Sigmoid colon (tissue), 7 donors: ENCODE results near the gene CEP164. TPM values are rescaled to one million over a fixed set of nuclear protein-coding genes. Genes with fewer than 3 reads are reported as not detected.
A peak's percentile ranks its signal among the peaks of the same experiment; 100 is the strongest.

ENCODE experiments used
- DNase-seq: peaks from one replicate; pipeline ENCODE4 v3.0.0-alpha.2; 2019
- H3K27ac ChIP-seq, 4 donors: fragments of 200-600 bp; sonication (generic); one replicate each; pipeline ENCODE4 v1.5.1; 2016 to 2019; ENCODE audit warnings: mild to moderate bottlenecking in 1 of 4
- H3K27me3 ChIP-seq, 3 donors: fragments of 200-600 bp; sonication (generic); one replicate each; pipeline ENCODE4 v1.5.1; 2019; ENCODE audit warnings: mild to moderate bottlenecking in 1 of 3
- H3K36me3 ChIP-seq, 4 donors: fragments of 200-600 bp; sonication (generic); one replicate each; pipeline ENCODE4 v1.5.1; 2016 to 2019
- H3K4me1 ChIP-seq, 4 donors: fragments of 200-600 bp; sonication (generic); one replicate each; pipeline ENCODE4 v1.5.1; 2017 to 2019
- H3K4me3 ChIP-seq, 4 donors: fragments of 200-600 bp; sonication (generic); one replicate each; pipeline ENCODE4 v1.5.1; 2017 to 2019; ENCODE audit warnings: mild to moderate bottlenecking in 2 of 4, moderate library complexity in 1 of 4
- H3K9me3 ChIP-seq, 4 donors: fragments of 200-600 bp in 3 of 4; sonication (generic) in 3 of 4; one replicate each; pipeline versions ENCODE4 v1.5.1 to v1.6.1; 2013 to 2019
- CTCF ChIP-seq, 4 experiments: fragments of 450-650 bp in 3 of 4; fragments of 200-600 bp in 1 of 4; IDR thresholded peaks; one replicate each; pipeline ENCODE4 v1.5.1; 2016 to 2019; ENCODE audit warnings: antibody characterized with exemption in 4 of 4, mild to moderate bottlenecking in 3 of 4, moderate library complexity in 2 of 4
- EP300 ChIP-seq, 4 donors: sonication (generic); formaldehyde crosslinking; IDR thresholded peaks; one replicate each; pipeline ENCODE4 v1.6.1; 2017; ENCODE audit warnings: antibody characterized with exemption in 4 of 4
- POLR2A ChIP-seq, 2 donors: fragments of 450-650 bp; IDR thresholded peaks; one replicate each; pipeline ENCODE4 v1.6.1; 2016; ENCODE audit warnings: antibody characterized with exemption in 2 of 2, mild to moderate bottlenecking in 2 of 2, moderate library complexity in 2 of 2
- POLR2AphosphoS5 ChIP-seq, 4 donors: sonication (generic); formaldehyde crosslinking; IDR thresholded peaks; one replicate each; pipeline ENCODE4 v1.6.1; 2017; ENCODE audit warnings: antibody characterized with exemption in 4 of 4
- WGBS, 2 donors: extraction: QIAGEN DNeasy Blood & Tissue Kit; methylation state at CpG; one replicate each; pipeline ENCODE4 v1.1.7; 2013; 5-methylcytosine and 5-hydroxymethylcytosine counted together
- intact Hi-C: fragments of 100-400 bp; cut with DNase I; formaldehyde crosslinking; loops from one replicate; pipeline ENCODE4 v1.15.1; 2023
- polyA plus RNA-seq, 3 donors: library from polyadenylated mRNA; stranded (reverse); fragments of 200-250 nt; gene quantifications; one replicate each; pipeline ENCODE4 v1.2.3, GENCODE V29; 2013
- total RNA-seq, 4 donors: library from RNA; depleted of rRNA; stranded (reverse); fragments of >200 nt; gene quantifications; one replicate each; pipeline ENCODE4 v1.1.0, GENCODE V29; 2016
- donor health status: healthy with polysubstance abuse.
- donor health status: Bipolar disorder and iron deficiency.
- donor health status: healthy.

Gene CEP164
- total and polyA plus RNA-seq, 7 donors = 1.8 to 40.4 (median 16.3) TPM

- WGBS, 2 donors = 93 to 95% methylated on average over 3 of the region's 3 CpGs
- Histone ChIP-seq H3K27me3 (no peaks in the 10 kb centered on the region), H3K27ac (no peak overlapping the region), H3K4me3 (no peak overlapping the region), H3K36me3 (peaks cover 8 to 85% (median 32%) of the 10 kb centered on the region in 4 donors), H3K4me1 (peaks cover 0 to 11% (median 0%) of the 10 kb centered on the region in 4 donors), H3K9me3 (no peaks in the 10 kb centered on the region)
- intact Hi-C loops = no loop called here
- DNase-seq = peak; percentile 5
- TF ChIP-seq CTCF (IDR thresholded peaks at IDR 0.05) (no peak), POLR2A (IDR thresholded peaks at IDR 0.05) (no peak), EP300 (IDR thresholded peaks at IDR 0.05) (no peak), POLR2AphosphoS5 (IDR thresholded peaks at IDR 0.05) (no peak)
These were observed 44.7 kb upstream of the CEP164 start for GRCh38 chr11:117282956-117283355.

GRCh38 chr11:117284053-117284452 is 43.6 kb upstream of the CEP164 start:
- intact Hi-C loops = no loop called here
- WGBS, 2 donors = 95 to 97% methylated on average over 2 of the region's 2 CpGs
- TF ChIP-seq POLR2AphosphoS5 (IDR thresholded peaks at IDR 0.05) = no peak
- TF ChIP-seq CTCF (IDR thresholded peaks at IDR 0.05) = no peak
- TF ChIP-seq POLR2A (IDR thresholded peaks at IDR 0.05) = no peak
- no peak for TF ChIP-seq EP300 (IDR thresholded peaks at IDR 0.05)
- no peaks in the 10 kb centered on the region for H3K9me3 ChIP-seq
- H3K4me3 ChIP-seq = no peak overlapping the region
- no peak overlapping the region for H3K27ac ChIP-seq
- H3K36me3 ChIP-seq = peaks cover 8 to 96% (median 38%) of the 10 kb centered on the region in 4 donors
- H3K4me1 ChIP-seq = peaks cover 0 to 11% (median 0%) of the 10 kb centered on the region in 4 donors
- H3K27me3 ChIP-seq = no peaks in the 10 kb centered on the region
- no peak for DNase-seq

- WGBS, 2 donors = 81% methylated on average over 2 of the region's 2 CpGs
- no peak for DNase-seq
These were observed 41.1 kb upstream of the CEP164 start for GRCh38 chr11:117286588-117286987.

GRCh38 chr11:117287668-117288067 is 40.0 kb upstream of the CEP164 start:
- Histone ChIP-seq H3K4me1 (no peaks in the 10 kb centered on the region), H3K36me3 (peaks cover 8 to 97% (median 38%) of the 10 kb centered on the region in 4 donors), H3K4me3 (no peak overlapping the region), H3K27me3 (no peaks in the 10 kb centered on the region), H3K9me3 (no peaks in the 10 kb centered on the region), H3K27ac (no peak overlapping the region)
- no peak for DNase-seq
- no peak for TF ChIP-seq EP300 (IDR thresholded peaks at IDR 0.05)
- TF ChIP-seq POLR2AphosphoS5 (IDR thresholded peaks at IDR 0.05) = no peak
- no peak for TF ChIP-seq CTCF (IDR thresholded peaks at IDR 0.05)
- no peak for TF ChIP-seq POLR2A (IDR thresholded peaks at IDR 0.05)
- WGBS, 2 donors = 43 to 72% methylated on average over 3 of the region's 3 CpGs
- intact Hi-C loops = no loop called here

More at GRCh38 chr11:117286588-117286987, 41.1 kb upstream of the CEP164 start:
- Histone ChIP-seq H3K36me3 (peaks cover 8 to 99% (median 45%) of the 10 kb centered on the region in 4 donors), H3K27me3 (no peaks in the 10 kb centered on the region), H3K27ac (no peak overlapping the region), H3K4me3 (no peak overlapping the region), H3K9me3 (no peaks in the 10 kb centered on the region), H3K4me1 (peaks cover 0 to 2% (median 0%) of the 10 kb centered on the region in 4 donors)
- TF ChIP-seq POLR2AphosphoS5 (IDR thresholded peaks at IDR 0.05) = no peak
- TF ChIP-seq POLR2A (IDR thresholded peaks at IDR 0.05) = no peak
- no peak for TF ChIP-seq CTCF (IDR thresholded peaks at IDR 0.05)
- TF ChIP-seq EP300 (IDR thresholded peaks at IDR 0.05) = no peak
- intact Hi-C loops = no loop called here

GRCh38 chr11:117289795-117290194 is 37.9 kb upstream of the CEP164 start:
- WGBS, 2 donors = 96% methylated on average over 1 of the region's 1 CpG
- no peaks in the 10 kb centered on the region for H3K27me3 ChIP-seq
- no peaks in the 10 kb centered on the region for H3K9me3 ChIP-seq
- TF ChIP-seq CTCF (IDR thresholded peaks at IDR 0.05) = no peak
- TF ChIP-seq POLR2A (IDR thresholded peaks at IDR 0.05) = no peak
- no peak for TF ChIP-seq EP300 (IDR thresholded peaks at IDR 0.05)
- TF ChIP-seq POLR2AphosphoS5 (IDR thresholded peaks at IDR 0.05) = no peak
- H3K4me1 ChIP-seq = no peaks in the 10 kb centered on the region
- H3K36me3 ChIP-seq = peaks cover 0 to 91% (median 23%) of the 10 kb centered on the region in 4 donors
- H3K27ac ChIP-seq = no peak overlapping the region
- H3K4me3 ChIP-seq = no peak overlapping the region
- intact Hi-C loops = no loop called here
- DNase-seq = no peak
